ENCODE data around the gene TBC1D8.

TBC1D8 gene

GRCh38 chr2:101109451-101110118 is 41.6 kb downstream of the TBC1D8 start:
- no peak for DNase-seq

- DNase-seq: no peak
Observed at GRCh38 chr2:101108357-101108756, 42.8 kb downstream of the TBC1D8 start.

- no peak for DNase-seq
Observed at GRCh38 chr2:101107241-101107640, 43.9 kb downstream of the TBC1D8 start.

GRCh38 chr2:101106453-101107181 is 44.6 kb downstream of the TBC1D8 start:
- DNase-seq: no peak

GRCh38 chr2:101105654-101106053 is 45.5 kb downstream of the TBC1D8 start:
- DNase-seq: no peak

- no peak for DNase-seq
Observed at GRCh38 chr2:101097638-101098037, 53.5 kb downstream of the TBC1D8 start.

- no peak for DNase-seq
Observed at GRCh38 chr2:101096619-101097142, 54.5 kb downstream of the TBC1D8 start.

- DNase-seq: no peak
Observed at GRCh38 chr2:101094351-101094750, 56.8 kb downstream of the TBC1D8 start.

GRCh38 chr2:101089942-101090799 is 61.0 kb downstream of the TBC1D8 start:
- DNase-seq: no peak

- DNase-seq: no peak
Observed at GRCh38 chr2:101089419-101089818, 61.8 kb downstream of the TBC1D8 start.

GRCh38 chr2:101087638-101088037 is 63.5 kb downstream of the TBC1D8 start:
- no peak for DNase-seq

- no peak for DNase-seq
Observed at GRCh38 chr2:101083613-101084012, 67.6 kb downstream of the TBC1D8 start.

- DNase-seq: no peak
Observed at GRCh38 chr2:101082998-101083397, 68.2 kb downstream of the TBC1D8 start.

GRCh38 chr2:101081375-101081907 is 69.7 kb downstream of the TBC1D8 start:
- no peak for DNase-seq

- DNase-seq: no peak
Observed at GRCh38 chr2:101080211-101081068, 70.7 kb downstream of the TBC1D8 start.

GRCh38 chr2:101076581-101076980 is 74.6 kb downstream of the TBC1D8 start:
- DNase-seq: no peak

GRCh38 chr2:101064868-101065549 is 86.2 kb downstream of the TBC1D8 start:
- DNase-seq: no peak

- DNase-seq: no peak
Observed at GRCh38 chr2:101064505-101064867, 86.7 kb downstream of the TBC1D8 start.

GRCh38 chr2:101064125-101064502 is 87.1 kb downstream of the TBC1D8 start:
- no peak for DNase-seq

- no peak for DNase-seq
Observed at GRCh38 chr2:101063352-101064124, 87.6 kb downstream of the TBC1D8 start.

- DNase-seq: no peak
Observed at GRCh38 chr2:101058386-101058785, 92.8 kb downstream of the TBC1D8 start.

Data from stimulated activated CD4-positive, alpha-beta T cell treated with anti-CD3 and anti-CD28 coated beads, Interleukin-12 subunit alpha, Interleukin-12 subunit beta, amount 100 ng/mL, for 4 hours (primary cell).